ENCODE measurements around the gene HOXC11.

GRCh38 chr12:53930591-53931255 lies 42.2 kb upstream of the HOXC11 start:
- TF ChIP-seq POLR2A (IDR thresholded peaks at IDR 0.05) (no peak), CTCF (IDR thresholded peaks at IDR 0.05) (no peak), POLR2AphosphoS5 (IDR thresholded peaks at IDR 0.05) (no peak)
